Ecto neural progenitor cell (in vitro differentiated cells): ENCODE results near the gene UQCRC1.
A peak's percentile ranks its signal among the peaks of the same experiment; 100 is the strongest.

Source experiments
- DNase-seq: peaks from one replicate; pipeline ENCODE4 v3.0.0-alpha.2; 2018; ENCODE audit warnings: low spot score

The UQCRC1 gene

DNA sequence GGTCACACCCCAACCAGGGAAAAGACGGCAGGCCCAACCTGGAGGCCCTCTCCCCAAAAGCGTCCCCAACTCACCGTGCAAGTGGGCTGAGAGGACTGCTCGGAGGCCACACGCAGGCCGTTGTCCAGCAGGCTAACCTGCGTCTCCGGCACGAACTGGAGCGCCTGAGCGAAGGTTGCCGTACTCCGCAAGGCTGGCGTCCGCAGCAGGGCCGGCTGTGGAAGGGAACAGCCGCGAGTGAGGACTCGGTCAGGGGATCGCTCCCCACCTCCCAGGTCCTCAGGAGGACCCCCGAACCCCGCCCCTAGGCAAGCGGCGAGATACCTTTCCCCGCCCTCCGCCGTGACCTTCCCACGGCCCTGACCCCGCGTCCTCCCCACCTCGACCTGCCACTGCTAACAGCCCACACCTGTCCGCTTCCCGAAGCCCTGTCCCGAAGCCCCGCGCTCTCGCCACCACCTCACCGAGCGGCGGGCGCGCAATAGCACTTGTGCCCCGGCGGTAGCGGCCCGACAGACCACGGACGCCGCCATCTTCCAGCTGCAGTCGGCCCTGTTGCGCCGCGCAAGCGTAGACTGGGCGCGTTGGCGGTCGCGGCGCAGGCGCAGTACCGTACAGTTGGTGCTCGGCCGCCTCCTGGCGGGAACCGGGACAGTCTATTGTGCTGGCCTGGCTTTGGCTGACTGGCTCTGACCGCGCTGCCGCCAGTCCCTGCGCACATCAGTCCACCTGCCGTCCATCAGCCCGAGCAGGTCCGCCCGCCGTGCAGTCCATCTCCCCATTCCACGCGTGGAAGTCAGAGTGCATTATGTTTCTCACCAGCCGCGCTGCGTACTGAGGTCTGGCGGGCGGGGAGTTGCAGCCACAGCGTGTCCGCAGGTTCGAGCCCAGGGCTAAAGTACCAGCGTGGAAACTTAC, at the start of gene UQCRC1:
Gene UQCRC1, minus strand, starts transcription at position 559 of the 918 bp plus-strand sequence. Its CDS starts 26 bp downstream, at position 533.
- DNase-seq = peak; percentile 96

DNA sequence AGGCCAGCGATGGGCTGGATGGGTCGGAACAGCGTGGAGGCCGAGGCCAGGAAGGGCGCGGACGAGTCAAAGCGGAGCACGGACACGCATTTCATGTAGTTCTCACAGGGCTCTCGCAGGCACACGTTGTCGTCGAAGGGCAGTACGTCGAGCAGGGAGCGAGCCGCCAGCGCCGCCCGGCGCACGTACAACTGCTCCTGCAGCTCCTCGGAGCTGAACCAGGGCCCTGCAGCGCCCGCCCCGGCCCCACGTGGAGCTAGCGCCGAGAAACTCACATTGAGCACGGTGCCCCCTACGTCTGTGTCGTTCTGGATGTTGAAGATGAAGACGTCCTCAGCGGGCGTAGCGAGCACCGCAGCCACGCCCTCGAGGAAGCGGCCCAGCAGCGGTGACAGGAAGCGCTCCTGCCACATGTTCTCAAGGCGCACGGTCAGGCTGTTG, 47.4 kb upstream of the UQCRC1 start:
- no peak for DNase-seq

DNA sequence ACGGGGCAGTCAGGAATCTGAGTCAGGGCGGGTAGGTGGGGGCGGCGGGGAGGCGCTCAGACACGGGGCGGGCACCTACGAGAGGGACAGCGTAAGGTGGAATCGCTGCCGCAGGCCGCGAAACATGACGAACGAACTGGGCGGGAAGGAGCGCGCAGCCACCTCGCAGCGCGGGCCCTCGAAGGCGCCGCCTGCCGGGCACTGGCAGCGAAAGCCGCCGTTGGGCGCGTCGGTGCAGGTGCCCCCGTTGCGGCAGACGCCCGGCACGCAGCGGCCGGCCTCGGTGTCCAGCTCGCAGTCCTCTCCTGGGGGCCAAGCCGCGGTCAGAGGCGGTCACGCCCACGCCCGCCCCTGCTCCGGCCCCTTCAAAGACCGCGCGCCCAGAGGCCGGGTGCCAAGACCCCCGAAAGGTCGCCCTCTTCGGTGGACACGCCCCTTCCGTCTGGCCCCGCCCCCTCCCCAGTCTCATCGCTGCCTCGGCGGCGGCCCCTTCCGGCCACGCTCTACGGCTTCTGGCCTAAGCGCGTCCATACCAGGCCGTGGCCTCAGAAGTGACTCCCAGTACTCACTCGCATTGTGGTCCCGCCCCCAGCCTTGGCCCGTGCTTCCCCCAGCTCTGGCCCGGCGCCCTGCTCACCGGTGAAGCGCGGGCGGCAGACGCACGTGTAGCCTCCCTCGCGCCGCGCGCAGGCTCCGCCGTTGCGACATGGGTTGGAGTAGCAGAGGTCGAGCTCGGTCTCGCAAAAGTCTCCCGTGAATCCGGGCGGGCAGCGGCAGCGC, 46.8 kb upstream of the UQCRC1 start:
- DNase-seq = peak; percentile 95

DNA sequence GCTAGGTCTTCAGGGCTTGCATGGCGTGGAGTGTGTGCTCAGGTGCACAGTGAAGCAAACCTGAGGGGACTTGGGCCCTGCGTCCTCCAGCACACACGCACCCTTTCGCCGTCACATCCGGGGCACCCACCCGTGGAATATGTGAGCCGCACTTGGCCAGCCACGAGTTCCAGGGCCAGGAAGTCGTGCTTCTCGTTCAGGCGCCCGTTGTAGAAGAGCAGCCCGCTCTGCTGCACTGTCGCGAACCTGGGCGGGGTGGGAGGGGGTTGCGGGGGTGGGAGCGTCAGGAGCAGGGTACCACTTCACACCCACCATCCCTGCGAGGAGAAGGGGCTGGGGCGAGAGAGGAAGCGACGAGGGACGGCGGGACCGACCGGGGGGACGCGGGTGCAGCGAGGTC, 46.2 kb upstream of the UQCRC1 start:
- no peak for DNase-seq

DNA sequence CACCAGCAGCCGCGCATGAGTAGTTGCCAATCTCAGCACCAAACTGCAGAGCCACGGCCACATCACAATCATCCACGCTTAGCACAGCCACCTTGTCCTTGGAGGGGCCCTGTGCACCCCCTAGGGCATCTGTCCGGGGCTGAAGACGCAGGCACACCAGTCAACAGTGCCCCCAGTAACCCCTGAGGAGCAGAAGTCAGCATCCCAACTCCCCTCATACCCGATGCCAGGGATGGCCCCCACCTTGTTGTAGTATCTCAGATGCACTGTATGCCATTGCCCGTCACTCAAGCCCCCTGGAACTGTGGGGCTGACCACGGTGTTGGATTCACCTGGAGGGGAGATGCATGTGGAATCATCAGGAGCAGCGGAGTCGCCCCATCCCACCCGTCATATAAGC, 45.6 kb upstream of the UQCRC1 start:
- no peak for DNase-seq

DNA sequence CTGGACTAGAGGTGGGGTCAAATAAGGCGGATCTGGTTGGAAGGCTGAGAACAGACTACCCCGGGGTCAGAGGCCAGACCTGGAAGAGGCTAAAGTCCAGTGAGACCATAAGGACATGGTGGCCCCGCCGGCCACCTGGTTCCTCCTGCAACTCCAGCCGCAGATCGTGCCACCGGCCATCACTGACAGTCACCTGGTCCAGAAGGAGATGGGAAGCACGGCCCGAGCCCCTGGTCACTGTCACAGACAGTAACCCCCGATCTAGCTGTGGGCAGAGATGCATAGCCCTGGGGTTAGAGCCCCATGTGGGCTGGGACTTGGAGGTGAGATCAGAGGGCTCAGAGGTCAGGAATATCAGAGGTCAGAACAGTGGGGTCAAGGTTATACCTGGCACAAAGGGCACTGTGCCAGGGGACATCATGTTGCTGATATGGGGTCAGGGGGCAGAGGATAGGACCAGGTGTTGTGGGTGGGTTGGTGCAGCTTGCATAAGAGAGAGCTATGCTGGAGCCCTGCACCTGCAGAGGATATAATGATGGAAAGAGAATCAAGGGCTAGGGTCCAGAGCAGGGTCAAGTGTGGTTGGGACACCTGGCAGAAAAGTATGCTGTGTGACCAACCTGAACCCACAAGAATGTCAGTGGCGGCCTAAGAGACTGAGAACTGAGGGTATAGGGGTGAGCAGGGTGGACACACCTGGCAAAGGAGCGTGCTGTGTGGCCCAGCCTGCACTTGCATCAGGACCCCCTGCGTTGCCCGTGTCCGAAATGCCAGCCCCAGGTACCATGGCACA, 43.7 kb upstream of the UQCRC1 start:
- DNase-seq = no peak

DNA sequence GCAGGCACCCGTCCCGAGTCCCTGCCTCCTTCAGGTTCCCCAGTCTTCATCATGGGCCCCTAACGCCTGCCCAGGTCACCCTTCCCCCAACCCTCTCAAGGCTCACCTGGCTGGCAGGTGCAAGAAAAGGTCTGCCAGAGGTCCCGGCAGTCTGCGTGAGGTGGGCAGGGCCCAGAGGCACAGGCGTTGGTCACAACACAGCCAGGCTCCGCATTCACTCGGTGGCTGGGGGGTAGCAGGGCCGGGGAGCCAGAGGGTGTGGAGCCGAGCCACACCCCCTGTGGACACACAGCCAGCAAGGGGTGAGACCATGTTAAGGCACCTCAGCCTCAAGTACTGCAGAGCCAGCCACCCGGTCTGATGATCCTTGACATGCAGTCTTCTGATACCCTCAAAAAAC, 42.3 kb upstream of the UQCRC1 start:
- DNase-seq = no peak

DNA sequence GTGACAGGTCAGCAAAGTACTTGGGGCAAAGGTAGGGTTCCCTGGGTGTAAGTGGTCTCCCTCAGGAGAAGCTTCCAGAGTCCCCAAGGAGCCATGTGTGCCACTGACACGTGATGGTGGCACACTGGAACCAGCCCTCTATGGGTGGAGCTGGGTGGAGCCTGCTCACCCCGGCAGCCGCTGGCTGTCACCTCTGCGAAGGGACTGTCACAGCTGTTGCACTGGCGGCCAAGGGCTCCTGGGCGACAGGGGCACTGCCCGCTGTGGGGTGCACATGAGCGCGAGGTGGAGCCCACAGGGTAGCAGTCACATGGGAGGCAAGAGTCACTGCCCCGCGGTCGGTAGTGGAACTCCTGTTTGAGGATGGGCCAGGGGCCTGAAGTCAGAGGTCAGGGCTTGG, 41.3 kb upstream of the UQCRC1 start:
- no peak for DNase-seq

DNA sequence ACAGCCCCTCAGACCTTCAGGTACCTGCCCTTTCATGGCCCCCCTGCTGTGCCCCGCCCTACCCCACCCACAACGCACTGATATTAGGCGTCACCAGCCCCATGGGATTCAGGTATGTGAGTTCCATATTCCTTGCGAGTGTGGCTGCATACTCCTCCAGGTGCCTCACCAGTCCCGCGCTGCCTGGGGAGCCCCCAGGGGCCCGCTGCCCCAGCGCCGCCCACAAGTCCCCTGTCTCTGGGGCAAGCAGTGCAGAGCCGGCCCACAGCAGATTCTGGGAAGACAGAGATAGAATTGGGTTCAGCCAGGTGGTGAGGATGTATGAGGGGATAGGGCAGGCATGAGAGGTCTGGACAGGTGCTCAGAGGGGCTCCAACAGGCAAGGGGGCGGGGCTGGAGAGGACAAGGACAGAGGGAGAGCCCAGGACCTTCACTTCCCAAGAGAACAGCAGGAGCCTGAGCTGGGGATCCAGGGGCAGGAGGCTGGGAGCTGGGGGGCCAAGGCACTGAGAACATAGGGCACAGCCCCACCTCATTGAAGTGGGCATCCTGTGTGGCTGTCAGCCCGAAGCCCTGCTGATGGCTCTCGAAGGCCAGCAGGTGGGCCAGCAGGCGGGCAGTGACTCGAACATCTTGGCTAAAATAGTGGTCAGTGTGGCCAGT, 38.9 kb upstream of the UQCRC1 start:
- DNase-seq = no peak

DNA sequence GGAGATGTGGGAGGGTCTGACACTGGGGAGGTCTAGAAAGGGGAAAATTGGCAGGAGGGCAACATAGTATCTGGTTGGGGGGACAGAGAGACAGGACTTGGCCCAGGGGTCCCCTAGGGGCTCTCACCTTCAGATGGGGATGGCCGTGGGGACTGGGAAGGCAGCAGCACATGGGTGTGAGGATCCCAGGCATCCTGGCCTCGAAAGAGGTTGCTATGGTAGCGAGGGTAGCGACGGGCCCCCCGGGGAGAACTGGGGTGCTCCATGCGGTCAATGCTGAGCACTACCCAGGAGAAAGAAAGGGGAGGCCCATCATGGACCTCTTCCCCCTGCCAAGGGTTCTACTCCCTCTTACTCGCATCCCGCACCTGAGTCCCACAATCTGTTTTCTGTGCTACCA, 38.3 kb upstream of the UQCRC1 start:
- DNase-seq = no peak

DNA sequence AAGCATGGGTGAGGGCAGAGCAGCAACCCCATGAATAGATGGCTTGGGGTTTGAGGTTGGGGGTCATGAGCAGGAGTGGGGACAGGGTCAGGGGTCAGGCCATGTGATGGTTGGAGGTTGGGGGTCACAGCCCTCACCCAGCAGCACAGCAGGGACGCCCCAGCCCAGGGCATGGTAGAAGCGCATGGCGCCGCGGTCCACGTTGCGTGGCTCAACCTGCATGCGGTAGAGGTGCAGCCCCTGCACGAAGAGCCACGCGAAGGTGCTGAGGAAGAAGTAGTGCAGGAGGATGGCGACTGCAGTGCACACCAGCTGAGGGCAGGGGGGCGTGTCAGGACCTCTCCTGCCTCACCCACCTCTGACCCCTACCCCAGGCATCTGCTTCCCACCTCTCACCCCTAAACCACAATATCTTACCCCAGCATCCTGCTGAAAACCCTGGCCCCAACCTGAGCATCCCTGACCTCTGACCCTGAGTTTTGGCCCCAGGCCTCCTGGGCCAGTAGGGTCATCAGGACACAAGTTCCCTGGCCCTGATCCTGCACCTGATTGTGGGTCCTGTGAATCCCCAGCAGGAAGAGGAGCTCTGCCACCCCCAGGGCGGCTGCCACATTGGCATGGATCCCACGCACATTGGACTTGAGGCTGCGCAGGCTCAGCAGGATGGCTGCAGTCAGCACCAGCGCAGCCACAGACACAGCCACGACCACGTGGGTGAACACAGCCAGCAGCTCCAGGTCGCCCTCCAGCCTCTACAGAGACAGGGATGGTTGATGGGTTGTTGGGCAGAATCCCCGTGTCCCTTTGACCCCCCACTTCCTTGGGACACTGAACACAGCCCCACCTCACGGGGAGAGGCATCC, 35.7 kb upstream of the UQCRC1 start:
- no peak for DNase-seq

DNA sequence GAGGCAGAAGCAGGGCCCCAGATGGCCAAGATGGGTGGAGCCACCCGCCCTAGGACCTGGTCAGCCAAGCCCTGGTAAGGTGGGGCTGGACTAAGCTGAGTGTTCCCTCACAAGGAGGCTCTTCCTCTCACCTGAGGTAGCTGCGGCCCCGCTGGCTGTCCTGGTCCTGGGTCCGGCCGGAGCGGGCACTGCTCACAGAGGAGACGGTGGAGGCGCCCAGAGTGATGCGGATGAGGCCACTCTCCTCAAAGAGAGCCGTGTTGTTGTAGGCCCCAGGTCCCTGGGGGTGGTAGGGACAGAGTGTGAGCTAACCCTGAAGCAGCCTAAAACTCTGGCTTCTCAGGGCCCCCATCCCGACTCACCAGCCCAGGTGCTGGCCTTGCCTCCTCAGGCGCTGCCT, 33.2 kb upstream of the UQCRC1 start:
- no peak for DNase-seq

DNA sequence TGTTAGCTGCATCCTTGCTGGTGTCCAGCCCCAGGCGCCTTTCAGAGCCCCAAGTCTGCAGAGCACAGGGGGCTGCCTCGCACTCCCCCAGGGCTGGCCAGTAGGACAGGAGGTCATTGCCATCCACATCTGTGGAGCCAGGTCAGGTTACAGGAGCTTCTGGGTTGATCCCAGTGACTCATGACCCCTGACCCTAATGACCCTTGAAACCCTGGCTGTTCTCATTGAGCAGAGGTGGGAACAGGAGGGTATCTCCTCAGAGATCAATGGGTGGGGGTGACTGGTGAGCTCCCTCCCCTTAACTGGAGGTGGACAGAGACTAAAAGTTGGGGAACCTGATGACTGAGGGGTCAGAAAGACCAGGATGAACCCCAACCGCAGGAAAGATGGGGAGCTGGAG, 31.9 kb upstream of the UQCRC1 start:
- DNase-seq = no peak

DNA sequence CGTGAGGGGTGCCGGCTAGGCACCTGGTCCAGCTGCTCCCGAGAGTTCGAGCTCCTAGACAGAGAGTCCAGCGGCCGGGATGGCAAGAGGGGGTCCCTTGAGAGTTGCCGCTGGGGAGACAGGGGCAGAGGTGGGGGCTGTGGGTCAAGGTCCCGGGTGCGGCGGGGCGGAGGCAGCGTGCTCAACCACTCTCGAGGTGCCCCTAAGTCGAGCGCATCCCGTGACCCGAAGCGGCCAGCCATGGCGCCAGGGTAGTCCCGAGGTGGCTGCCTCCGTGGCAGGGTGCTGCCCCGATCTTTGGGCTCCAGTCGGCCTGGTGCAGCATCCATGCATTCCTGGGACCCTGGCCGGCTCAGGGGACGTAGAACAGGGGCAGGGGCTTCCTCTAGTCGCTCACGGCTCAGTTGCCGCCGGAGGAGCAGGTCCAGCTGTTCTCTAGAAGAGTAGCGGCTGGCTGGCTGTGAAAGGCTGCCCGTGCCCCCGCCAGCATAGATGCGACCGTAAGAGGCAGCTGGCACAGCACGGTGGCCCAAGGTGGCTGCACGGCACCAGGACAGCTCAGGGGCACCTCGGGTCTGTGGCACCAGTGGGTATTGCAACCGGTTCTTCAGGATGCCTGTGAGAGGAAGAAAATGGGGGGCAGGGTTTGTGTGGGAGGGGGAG, 30.6 kb upstream of the UQCRC1 start:
- DNase-seq = no peak

DNA sequence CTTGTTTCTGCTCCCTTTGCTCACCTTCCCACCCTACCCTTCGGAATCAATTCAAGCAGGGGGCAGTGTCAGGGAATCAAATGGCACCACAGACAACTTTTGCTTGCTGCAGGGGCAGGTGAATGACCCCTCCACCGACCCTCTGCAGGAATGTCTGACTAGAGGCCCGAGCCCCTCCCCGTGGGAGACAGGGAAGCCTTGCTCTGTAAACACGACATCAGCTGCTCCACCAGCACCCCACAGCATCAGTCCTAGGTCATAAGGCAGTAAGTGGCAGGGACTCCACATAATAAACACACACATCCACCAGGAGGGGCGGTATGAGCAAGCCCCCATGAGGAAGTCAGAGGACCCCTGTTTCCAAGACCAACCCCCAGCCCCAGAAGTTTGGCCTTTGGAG, 27.9 kb upstream of the UQCRC1 start:
- no peak for DNase-seq

DNA sequence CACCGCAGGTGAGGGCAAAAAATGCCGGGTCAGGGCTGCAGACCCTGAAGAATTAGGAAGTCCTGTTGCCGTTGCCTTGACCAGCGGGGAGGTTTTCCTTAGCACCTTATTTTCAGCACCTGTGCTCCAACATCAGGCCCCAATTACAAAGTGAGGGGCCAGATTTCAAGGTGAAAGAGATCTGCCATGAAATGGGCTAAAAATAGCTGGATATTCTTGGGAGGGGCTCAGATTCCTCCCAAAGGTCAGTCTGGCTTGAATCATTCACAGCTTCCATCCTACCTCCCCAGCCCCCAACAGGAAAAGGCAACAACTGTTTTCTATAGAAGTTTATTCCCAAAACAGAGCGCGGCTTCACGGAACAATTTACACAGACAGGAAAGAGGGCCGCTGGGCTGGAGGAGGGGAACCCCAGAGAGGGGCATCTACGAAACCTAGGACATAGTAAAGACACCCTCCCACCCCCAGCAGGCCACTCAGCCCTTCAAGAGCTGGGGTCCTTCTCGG, 26.8 kb upstream of the UQCRC1 start:
- DNase-seq = no peak

DNA sequence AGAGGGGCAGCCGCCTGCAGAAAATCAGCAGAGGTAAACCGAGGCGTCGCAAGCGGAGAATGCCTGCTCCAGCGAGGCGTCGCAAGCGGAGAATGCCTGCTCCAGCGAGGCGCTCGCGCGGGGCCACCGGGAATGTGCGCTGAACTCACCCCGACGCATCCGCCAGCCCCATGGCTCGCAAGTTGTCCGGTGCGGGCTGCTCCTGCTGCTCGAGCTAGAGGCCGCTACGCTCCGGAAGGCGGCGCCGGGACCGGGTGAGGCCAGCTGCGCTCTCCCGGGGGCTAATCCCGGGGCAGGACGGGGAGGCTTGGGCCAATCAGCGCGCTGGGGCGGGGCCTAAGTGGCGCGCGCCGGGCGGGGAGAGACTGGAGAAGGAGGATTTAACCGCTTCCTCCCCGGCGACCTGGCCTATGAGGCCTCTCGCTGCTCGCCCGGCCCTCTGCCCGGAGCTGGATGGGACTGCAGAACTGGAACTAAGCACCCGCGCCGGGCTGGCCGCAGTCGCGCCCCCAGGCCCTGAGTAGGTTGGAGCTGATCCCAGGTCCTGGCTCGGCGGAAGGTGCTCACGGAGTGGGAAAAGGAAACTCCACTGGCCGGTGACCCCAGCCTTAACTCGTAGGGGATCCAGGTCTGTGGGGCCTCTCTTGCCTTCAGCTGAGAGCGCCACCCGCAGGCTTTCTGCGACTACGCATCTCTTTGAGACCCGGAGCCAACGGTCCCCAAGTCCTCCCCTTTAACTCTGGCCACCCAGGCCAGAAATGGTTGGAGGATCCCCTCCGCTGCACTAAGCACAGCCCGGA, 26.0 kb upstream of the UQCRC1 start, which contains the start of gene SLC26A6:
Gene SLC26A6, minus strand, starts transcription at position 240 of the 800 bp plus-strand sequence. Its CDS starts 68 bp downstream, at position 172.
- peak; percentile 99 for DNase-seq

DNA sequence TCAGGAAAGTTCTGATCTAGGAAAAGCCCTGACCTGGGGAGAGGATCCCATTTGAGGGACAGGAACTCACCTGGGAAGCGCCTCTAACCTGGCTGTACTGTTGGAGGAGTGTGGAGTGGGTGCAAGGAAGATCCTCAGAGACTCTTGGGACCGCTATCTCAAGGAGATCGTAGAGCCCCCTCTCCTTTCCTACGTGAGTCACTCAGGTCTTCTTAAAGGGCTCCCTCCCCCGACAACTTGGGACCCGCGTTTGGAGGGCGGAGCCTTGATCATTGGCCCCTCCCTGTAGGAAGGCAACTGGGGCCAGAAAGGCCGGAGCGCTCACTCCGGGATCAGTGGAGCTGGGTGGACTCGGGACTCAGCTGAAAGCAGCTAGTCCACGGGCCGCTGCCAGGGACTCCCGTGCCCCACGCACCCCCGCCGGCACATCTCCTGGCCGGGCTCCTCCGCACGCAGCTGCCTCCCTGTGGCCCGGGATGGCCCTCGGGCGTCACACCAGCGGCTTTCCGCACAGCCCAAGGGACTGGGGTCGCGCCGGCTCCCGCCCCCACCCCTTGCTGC, 25.3 kb upstream of the UQCRC1 start:
- DNase-seq = no peak

DNA sequence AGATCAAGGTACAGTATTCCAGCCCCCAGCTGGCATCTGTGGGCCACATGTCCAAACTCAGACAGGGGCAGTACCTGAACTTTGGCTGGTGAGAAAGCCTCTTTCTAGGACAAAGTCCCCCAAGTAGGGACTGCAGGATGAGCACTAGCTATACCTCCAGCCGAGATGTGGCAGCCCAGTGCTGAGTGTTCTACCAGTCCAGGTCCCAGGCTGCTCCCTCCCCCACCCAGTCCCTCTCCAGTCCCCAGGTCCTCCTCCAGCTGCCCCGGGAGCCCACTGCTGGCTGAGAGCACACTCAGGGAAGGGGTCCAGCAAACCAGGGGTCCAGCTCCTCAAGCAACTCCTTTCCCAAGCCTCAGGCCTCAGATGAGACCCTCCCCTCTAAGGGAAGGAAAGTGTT, 24.3 kb upstream of the UQCRC1 start:
- no peak for DNase-seq
